Activated T-cell treated with anti-CD3 and anti-CD28 coated beads, Interleukin-2, amount 50 U/mL, for 1 hour (primary cell): ENCODE results near the gene MCHR2.
A peak's percentile ranks its signal among the peaks of the same experiment; 100 is the strongest.
"Not testable (repeated sequence)": the region's sequence is repeated elsewhere in the genome, so short reads cannot be mapped to it uniquely, and the experiment has no call there.

Source experiments
- DNase-seq: peaks from one replicate; pipeline ENCODE4 v3.0.0-alpha.2; 2020

MCHR2 gene, protein sequence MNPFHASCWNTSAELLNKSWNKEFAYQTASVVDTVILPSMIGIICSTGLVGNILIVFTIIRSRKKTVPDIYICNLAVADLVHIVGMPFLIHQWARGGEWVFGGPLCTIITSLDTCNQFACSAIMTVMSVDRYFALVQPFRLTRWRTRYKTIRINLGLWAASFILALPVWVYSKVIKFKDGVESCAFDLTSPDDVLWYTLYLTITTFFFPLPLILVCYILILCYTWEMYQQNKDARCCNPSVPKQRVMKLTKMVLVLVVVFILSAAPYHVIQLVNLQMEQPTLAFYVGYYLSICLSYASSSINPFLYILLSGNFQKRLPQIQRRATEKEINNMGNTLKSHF

DNA sequence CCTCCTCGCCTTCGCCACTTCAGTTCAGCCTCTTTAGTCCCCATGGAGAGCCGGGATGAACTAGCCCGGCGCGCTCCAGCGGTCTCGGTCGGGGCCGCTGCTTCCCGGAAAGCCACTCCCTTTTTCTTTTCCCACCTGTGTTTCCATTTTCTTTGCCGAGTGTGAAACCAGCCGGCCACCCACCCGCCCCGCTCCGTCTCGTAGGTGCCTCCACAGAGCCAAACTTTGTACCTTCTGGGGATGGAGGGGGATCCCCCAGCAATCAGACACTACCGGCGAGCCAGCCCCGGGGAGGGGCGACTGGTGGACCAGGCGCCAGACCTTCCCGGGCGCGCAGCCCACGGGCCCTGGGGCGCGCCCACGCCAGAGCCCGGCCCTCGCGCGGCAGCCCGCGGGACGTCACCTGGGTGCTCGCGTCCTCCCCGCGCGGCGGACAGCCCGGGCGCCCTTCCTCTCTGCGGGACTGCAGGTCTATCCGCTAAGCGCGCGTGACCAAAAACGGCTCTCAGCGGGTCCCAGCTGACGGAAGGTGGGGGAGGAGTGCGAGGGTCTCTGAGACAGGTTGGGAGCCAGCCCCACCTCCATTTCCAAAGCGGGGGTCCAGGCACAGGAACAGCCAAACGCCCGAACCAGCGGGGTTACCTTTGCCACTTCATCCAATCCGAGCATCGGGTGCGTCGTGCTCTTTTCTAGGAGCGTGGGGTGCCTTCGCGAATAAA, at the start of gene MCHR2:
Gene MCHR2, minus strand, starts transcription at position 691 of the 719 bp plus-strand sequence. CDS start 38,076 bp downstream, outside the sequence.
- DNase-seq, result no peak

DNA sequence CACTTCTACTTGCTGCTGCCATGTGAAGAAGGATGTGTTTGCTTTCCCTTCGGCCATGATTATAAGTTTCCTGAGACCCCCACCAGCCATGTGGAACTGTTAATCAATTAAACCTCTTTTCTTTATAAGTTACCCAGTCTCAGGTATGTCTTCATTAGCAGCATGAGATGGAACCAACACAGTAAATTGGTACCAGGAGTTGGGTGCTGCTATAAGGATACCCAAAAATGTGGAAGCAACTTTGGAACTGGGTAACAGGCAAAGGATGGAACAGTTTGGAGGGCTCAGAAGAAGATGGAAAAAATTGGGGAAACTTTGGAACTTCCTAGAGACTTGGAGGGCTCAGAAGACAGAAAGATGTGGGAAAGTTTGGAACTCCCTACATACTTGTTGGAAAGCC, 44.5 kb upstream of the MCHR2 start:
- DNase-seq, result not testable (repeated sequence)

DNA sequence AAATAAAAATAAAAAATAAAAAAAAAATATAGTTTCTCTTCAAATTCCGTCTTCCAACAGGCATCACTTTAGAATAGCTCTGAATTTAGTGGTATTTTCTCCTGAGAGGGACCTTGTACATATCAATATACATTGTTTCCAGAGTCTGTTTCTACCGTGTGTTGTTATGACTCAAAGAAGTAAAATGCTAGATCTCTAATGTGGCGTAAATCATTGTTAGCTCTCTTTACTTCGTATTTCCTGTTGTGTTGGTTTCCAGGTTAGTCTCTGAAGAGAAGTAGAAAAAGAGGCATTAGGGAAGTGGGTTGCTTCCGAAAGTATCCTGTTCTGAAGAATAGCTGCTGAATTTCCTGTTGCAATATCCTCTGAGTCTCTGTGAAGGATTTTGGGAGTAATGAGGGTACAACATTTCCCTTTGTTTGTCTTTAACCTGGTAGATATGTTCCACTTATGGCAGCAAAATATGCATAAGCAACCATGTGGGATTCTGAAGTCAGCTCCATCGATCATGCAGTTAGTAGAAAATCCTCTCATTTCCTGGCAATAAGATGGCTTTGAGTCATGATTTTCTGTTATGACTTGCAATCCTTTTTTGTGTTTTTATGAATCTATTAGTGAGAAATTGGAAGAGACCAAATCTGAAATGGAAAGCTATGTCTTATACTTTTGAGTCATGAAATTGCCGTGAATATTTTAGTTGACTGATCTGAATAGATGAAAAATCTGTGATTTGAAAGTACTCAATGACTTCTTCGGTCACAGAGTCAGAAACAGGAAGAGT, 42.0 kb upstream of the MCHR2 start:
- no peak for DNase-seq

DNA sequence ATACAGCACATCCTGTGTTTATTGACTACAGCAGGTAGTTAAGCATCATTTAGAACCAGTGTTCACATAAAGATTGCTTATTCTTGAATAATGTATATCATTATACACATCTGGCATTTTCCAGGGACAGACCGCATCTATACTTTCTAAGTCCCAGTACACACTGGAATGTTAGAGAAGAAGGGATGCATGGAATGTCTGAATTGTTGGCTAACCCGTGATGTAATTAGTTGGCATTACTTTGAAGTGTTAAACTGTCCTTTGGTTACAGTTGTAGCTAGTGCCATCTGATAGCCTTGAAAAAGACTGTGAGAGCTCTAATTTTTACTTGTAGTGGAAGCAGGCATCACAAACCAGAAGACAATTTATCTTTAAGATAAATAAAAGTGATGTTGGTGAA, 29.8 kb upstream of the MCHR2 start:
- no peak for DNase-seq

DNA sequence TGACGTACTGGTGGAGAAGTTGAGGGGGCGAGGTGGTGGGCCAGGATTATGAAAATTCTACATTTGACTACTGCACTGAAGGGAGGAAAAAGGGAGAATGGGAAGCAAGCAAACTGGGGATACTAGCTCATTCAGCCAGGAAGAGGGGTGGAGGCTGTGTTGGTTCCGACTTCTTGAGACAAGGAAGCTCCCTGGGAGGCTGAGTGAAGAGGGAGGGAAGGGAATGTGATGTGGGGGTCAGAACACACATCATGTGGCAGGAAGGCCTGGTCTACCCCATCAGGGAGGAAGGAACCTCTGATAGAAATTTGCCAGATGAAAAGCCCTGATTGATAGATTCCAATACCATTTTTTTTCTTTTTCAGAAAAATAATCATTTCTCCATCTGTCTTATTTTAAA, 28.8 kb upstream of the MCHR2 start:
- no peak for DNase-seq

DNA sequence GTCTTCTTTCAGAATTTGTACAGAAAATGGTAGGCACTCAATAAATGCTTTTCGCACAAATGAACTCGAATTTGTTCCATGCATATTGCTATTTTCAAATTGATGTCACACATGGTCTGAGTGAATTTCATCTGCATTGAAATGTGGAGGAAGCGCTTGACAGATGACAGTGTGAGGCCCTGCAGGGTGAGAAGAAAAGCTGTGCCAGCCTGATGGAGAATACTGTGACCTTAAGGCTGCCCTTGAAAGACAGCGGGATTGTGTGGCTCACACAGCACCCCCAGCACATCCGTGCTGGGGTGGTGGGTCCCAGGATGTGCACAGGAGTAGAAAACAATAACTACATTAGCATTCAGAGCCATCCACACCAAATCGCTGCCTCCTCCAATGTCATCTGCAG, 14.8 kb upstream of the MCHR2 start:
- no peak for DNase-seq

DNA sequence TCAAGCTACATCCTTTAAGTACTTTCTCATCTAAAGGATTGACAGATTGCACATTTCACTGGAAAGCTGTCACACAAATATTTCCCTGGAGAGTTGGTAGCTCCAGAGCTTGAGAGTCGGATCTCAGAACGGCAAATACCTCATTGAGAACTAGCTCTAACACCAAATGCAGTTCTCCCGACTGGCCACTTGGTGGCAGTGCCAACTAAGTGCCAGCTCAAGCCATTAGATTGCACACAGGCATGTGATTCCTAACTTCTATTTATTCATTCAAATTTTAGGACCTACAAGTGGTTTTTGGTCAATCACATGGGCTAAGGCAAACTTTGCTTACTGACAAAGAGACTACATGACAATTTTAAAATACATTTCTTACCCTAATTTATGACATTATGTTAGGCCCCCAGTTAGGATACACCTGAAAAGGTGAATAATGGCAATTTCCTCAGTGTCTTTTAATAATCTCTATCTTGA, 7.9 kb upstream of the MCHR2 start:
- peak; percentile 40 for DNase-seq

DNA sequence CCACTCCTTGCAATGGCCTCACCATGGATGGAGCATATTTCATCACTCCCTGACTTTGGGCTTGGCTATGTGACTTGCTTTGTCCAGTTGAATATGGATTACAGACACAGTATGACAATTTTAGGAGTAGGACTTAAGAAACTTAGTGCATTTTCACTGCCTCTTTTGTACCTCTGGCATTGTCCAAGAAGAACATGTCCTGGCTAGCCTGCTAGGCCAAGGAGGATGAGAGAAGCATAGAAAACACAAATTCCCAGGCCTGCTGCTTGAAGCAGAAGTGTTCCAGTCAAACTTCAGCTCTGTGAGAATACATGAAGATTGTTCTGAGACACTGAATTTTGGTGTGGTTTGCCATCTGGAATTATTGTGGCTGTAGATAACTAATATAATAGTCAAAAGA, 3.1 kb upstream of the MCHR2 start:
- DNase-seq, result no peak

DNA sequence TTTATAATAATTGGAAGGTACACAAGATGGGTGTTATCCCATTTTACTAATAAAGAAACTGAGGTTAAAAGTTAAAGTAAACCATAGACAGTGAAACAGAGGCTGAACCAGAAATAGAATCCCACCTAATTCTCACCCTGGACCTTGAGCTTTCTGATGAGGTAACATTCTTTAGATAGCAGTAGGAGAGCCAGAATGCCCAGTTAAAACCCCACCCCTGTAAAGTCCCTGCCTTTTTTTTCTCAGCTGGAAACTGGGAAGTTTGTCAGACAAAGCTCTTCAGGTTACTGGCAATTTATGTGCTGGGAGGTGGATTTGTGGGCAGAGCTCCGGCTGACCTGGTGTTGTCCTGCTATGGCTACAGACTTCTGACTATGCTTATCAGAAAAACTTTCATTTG, 1.9 kb upstream of the MCHR2 start:
- DNase-seq, result no peak

DNA sequence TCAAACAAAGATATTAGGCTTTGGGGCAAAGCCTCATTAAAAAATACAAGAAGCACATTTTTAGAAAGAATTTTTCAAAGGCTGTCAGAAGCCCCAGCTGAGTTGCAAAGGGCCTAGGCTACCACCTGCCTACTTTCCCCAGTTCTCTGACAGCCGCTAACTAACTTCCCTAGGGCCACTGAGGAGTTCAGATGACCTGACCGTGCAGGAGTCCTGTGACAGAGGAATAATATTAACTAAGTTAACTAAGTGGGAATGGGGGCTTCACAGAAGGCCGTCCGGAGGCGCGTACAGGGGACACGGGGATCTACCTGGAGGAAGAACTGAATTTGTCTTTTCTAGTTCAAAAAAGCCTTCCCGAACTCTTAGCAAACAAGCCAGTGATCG, 884 bp downstream of the MCHR2 start:
- no peak for DNase-seq

DNA sequence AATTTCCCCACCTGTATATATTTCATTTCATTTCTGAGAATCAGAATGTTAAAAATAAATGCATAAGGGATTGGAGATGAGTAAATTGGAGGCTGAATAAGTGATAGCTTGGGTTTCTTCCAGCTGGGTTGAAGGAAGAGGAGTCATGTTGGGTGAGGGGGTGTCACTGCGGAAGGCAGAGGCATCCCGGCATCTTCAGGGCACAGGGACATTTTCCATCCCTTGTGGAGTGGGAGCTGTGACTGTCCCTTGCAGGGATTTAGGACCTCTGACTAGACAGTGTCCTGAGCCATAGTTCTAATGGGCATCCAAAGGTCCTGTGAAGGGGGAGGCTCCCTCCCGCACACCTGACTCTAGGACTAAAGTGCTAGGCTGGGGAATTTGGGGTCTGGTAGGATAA, 2.1 kb downstream of the MCHR2 start:
- DNase-seq, result no peak

DNA sequence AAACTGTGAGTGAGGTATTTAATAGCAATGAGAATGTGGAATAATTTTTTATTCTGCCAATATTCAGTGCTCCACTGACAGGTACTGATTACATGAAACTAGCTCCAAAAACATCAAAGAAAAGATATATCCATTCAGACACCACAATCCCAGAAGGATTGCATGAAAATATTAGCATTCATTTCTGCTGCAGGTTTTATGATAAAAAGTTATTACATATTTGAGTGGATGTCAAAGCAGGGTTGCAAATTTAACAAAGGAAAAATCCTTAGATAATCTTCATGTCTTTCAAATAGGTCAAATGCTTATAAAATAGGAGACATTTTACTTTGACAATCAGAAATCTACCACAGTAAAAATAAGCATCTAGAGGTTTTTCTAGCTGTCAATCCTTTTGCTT, 13.3 kb downstream of the MCHR2 start:
- DNase-seq, result no peak

DNA sequence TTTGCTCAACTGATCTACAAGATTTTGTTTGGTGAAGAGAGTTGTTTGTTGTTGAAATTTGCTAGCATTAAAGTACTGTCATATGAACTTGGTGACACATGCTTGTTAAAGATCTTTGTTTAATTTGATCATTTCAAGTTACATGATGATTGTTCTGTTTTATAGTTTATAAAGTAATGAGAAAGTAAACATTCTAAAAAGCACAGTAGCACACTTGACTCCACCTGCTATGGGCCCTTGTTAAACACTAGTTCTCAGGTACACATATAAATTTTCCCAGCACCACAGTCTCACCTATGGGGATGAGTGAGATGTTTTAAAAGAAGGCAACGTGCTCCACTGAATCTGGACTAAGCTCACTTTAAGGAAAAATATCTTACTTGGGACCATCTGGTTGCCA, 14.1 kb downstream of the MCHR2 start:
- no peak for DNase-seq

DNA sequence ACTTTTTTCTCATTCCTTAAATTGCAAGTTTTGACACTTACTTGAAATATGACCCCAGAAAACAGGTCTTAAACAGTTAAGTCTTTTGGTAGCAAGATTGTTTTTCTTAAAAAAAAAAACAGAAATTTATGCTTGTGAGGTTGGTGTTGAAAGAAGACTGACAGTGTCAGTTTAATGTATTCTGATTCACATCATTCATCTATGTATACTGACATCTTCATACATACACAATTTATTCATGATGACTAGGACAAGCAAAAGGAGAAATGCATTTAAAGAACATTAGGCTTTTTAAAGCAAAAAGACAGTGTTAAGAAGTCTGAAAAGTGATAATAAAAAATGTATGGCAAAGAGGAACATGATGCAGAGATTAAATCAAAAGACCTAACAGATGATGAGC, 27.0 kb downstream of the MCHR2 start:
- no peak for DNase-seq

DNA sequence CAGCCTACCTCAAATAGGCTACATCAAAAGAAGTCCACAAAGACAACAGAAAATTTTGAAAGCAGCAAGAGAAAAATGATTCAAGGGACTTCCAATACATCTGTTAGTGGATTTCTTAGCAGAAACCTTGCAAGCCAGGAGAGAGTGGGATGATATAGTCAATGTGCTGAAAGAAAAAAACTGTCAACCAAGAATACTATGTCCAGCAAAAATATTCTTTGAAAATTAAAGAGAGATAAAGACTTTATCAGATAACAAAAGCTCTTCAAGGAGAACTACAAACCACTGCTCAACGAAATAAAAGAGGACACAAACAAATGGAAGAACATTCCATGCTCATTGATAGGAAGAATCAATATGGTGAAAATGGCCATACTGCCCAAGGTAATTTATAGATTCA, 34.0 kb downstream of the MCHR2 start:
- DNase-seq, result no peak

DNA sequence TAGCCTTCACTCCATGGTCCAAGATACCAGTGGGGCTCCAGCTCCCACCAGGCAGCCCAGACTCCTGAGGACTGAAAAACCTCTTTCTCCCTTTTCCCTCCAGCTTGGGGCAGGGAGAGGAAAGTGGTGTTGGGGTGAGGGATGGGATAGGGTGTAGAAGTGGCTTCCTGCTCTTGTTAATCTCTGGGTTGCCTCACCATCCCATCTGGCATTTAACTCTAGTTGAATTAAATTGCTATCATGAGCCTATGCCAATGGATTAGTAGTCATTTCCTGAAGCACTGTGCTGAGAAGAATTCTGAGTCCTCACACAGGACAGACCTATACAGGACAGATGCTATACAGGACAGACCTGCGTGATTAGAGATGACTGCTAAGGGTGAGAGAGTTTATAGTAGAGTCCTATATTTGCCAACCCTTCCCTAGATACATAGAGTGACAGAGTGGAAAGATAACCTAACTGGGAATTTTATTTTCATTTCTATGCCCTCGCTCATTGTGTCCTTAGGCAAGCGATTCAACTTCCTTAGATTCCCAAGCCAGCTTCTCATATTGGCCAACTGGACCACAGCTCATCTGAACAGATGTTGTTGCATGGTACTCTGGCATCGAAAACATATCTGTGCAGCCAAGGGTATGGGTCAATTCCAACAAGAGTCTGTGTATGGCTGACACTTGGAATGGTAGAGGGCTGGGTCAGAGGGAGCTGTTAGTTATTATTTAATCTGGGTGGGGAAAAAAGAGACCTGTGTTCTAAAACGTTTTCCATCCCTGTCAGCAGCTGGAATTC, 42.8 kb downstream of the MCHR2 start:
- no peak for DNase-seq

DNA sequence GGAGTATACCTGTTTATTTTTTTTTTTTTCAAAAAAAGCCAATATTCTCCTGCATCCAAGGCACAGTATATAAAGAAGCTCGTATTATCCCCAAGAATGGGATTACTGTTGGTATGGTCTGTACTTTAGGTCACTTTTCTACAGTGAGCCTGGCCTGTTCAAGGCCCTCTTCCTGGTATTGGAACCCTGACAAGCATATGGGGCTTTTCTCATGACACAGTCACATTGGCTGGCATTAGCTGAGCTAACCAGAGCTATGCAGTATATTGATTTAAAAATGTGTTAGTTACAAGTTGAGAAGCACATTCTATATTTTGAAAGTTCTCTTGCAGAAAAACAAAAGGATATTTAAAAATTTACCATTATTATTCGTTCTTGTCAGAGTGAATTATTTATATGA, 48.0 kb downstream of the MCHR2 start:
- no peak for DNase-seq

DNA sequence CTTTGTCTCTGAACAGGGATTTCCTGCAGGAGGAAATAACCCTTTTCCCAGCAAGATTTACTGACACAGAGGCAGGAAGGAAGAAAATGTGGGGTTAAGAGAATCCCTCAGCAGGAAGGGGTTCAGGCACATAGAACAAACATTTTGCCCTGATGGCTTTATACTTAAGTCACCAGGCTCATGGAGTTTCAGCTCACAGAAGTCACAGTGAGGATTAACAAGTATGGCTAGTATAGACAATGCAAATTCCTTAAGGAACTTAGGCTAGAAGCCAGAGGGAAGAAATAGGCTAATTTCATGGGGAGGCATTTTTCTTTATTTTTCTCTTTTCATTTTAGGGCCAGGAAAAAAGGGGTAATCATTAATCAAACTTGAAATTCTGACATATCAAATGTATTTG, 50.2 kb downstream of the MCHR2 start:
- DNase-seq, result no peak

DNA sequence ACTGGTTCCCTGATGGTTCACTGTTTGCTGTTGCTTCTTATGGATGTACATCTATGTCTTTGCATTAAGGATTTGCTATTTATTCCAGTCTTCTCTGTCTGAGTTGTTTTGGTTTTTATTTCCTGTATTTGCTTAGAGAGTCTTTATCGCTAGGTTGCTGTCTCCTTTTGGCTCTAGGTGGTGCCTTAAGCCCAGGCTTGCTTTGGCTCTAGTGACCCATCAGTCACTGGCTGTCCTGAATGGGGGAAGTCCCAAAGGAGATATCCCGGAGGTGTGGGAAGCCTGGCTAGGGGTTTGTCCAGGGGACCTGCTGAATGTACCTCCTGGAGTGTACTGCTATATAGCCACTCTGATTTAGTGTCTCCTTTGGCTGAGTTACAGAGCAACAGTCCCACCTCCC, 53.4 kb downstream of the MCHR2 start:
- no peak for DNase-seq

DNA sequence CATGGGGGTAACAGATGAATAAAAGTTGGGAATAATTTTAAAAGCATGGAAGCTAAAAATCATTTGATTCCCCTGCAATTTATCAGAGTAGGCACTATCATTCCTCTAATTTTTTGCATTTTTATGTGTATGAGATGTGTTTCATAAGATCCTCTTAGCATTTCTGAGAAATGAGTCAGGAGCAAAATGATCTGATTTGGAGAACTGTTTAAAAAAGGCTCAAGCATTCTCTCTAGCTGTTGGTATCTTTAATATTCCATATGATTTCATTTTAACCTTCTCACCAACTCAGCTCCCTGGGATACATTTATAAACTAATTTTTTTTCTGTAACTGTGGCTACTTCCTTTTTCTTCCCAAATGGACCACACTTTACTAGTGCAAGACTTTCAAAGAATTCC, 60.9 kb downstream of the MCHR2 start:
- no peak for DNase-seq

DNA sequence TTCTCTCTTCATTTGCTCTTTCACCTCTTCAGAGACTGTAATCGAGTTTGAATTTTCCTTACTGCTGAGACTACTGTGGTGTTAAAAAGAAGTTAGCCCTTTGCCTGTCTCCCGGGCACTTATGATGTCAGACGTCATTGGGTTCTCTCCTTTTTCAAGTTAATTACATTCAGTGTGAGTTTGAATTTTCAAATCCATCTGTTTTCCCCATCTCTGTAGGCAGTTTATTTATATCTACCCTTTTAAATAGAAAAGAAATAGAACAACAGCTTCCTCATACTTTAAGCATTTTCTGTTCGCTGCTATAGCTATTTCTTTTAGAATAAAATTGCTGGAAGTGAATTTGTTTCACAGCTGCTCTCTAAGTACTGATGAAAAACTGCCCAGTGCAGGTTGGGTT, 81.4 kb downstream of the MCHR2 start:
- no peak for DNase-seq

DNA sequence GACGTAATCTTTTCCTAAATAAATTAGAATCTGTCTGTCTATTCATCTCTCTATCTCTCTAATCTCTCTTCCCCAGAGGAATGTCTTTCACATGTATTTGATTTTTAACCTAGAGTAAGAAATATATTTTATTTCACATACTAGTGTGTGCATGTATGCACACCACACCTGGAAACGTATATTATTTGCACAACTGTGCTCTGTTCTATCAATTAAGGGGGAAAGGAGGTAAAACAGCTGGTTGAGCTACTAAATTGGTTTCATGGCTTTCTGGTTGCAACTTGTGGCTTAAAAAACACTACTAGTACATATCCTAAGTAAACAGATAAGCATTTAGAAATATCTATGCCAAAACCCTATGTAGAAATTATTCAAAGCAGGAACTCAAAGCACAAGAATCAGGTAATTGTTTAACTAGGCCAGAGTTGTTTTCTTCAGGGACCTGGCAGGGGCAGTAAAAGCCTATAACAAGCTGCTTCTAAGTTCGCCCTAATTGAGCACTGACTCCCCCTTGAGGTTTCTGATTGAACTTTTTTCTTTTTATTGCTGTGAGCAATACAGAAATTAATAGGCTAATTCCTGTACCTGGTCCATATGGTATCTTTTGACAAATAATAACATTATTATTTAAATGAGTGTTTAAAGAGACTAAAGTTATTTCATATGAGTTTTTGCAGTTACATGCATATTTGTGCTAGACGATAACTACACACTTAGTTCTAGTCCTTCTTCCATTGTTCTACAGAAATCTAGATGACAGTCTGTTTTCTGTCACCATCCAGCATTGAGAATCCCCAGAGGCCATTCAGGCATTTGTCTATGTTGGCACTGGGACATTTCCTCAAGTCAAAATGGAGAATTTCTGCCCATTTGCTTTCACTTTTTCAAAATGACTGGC, 88.6 kb downstream of the MCHR2 start:
- DNase-seq, result no peak
